HG02885 (cell line): ENCODE measurements around the gene F8A2.
"Not testable (repeated sequence)": the region's sequence is repeated elsewhere in the genome, so short reads cannot be mapped to it uniquely, and the experiment has no call there.

Source experiments
- ATAC-seq: cut with Tn5 transposase; IDR thresholded peaks from one replicate; pipeline ENCODE4 v1.9.1; 2021; ENCODE audit warnings: mild to moderate bottlenecking; ENCODE audit not compliant: unreplicated experiment, poor library complexity

The F8A2 gene

DNA sequence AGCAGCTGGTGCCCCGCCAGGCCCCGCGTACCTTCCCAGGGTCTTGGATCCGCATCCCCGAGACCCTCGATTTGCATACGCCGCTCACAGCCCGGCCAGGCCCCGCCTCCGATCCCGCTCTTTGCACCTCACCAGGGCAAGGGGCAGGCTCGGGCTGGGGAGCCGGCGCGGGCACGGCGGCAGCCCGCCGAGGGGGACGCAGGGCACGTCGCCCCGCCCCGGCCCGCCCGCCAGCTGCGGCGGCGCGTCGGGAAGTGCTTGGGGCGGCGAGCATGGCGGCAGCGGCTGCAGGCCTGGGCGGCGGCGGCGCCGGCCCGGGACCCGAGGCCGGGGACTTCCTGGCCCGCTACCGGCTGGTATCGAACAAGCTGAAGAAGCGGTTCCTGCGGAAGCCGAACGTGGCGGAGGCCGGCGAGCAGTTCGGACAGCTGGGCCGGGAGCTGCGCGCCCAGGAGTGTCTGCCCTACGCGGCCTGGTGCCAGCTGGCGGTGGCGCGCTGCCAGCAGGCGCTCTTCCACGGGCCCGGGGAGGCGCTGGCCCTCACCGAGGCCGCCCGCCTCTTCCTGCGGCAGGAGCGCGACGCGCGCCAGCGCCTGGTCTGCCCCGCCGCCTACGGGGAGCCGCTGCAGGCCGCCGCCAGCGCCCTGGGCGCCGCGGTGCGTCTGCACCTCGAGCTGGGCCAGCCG is at the start of gene F8A2:
Gene F8A2, plus strand, starts transcription at position 253 of the 686 bp plus-strand sequence. Its CDS starts 20 bp downstream, at position 273.
- peak; percentile 78 for ATAC-seq

GRCh38 chrX:155333544-155334100 is 48.3 kb upstream of the F8A2 start:
- no peak for ATAC-seq

DNA sequence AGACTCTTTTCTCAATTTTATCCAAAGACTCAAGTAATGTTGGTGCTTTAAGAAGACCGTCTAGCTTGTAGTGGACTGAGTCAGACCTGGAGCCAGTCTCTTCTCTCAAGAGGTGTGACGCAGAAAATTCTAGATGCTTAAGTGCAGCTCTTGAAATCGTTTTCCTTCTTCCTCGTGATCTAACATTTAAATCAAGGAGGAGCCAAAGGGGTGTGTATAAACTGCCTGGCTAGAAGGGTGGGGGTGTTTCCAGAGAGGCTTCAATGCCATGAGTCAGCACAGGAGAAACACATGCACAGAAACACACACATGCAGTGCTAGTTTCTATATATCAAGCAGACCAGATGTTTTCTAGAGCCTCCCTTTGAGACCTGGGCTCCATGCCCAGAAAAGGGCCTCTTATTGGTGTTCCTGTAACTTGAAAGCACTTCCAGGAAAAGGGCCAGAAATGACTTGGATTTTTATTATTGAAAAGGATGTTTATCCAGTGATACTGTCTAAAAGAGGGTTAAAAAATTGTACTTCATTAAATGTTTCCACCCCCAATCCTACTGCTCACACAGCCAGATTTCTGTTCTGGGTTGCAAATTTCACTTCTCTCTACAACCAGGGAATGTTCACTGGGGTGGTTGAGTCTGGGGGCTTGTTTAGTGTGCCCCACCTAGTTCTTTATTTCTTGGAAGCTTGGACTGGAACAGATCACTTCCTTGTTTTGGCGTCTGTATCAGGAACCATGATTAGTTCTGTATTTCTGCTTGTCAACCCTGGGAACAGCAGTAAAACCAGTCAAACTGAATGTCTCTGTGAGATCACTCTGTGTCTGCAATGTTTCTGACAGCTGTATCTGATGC is 47.2 kb upstream of the F8A2 start, which contains the start of gene CLIC2:
Gene CLIC2, minus strand, starts transcription at position 129 of the 851 bp plus-strand sequence. CDS start 187 bp downstream, outside the sequence.
- no peak for ATAC-seq

DNA sequence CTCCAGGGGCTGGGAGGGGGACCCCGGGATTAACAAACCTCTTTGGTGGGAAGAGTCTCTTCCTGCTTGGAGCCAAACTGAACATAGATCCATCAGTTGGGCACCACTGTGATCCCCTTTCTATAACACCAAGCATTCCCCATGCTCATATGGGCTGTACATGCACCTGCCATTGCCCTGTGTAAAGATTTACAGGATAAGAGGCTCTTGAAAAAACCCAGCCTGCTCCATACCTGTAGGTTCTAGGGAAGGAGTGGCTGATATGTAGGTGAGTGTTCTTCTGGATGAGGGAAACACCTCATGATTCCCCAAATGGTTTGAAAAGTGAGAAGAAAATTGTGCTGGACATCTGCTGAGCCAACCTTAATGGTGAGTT is 46.6 kb upstream of the F8A2 start:
- not testable (repeated sequence) for ATAC-seq

GRCh38 chrX:155345689-155346088 is 36.2 kb upstream of the F8A2 start:
- not testable (repeated sequence) for ATAC-seq

DNA sequence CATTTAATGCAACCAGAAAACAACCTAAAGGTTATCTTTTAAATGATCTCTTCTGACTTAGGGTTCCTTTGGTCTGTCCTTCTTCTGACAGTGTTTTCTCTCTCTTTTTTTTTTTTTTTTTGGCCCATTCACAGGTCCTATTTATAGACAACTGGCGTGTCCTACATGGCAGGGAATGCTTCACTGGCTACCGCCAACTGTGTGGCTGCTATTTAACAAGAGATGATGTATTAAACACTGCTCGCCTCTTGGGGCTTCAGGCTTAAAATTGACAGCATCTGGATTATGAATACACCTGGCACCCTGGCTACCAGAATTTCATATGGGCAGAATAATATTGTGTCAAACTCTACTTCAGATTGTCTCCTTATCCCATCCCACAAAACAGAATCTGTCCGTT is 32.4 kb upstream of the F8A2 start:
- ATAC-seq: not testable (repeated sequence)

DNA sequence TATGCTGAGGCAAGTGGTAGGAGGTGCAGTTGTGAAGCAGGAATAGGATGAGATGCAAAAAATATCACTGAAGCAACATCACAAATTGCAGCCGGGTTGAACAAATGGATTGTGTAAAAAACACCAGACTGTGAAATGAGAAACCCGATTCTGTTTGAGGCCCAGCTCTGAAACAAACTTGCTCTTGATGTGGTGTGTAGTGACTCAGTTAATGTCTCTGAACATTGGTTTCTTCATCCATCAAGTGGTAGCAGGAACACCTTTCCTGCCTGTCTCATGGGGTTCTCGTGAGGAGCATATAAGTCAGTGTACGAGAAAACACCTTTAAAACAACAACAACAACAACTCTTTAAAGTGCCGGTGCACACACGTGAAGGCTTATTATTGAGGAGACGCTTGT is 18.2 kb upstream of the F8A2 start:
- ATAC-seq: not testable (repeated sequence)

DNA sequence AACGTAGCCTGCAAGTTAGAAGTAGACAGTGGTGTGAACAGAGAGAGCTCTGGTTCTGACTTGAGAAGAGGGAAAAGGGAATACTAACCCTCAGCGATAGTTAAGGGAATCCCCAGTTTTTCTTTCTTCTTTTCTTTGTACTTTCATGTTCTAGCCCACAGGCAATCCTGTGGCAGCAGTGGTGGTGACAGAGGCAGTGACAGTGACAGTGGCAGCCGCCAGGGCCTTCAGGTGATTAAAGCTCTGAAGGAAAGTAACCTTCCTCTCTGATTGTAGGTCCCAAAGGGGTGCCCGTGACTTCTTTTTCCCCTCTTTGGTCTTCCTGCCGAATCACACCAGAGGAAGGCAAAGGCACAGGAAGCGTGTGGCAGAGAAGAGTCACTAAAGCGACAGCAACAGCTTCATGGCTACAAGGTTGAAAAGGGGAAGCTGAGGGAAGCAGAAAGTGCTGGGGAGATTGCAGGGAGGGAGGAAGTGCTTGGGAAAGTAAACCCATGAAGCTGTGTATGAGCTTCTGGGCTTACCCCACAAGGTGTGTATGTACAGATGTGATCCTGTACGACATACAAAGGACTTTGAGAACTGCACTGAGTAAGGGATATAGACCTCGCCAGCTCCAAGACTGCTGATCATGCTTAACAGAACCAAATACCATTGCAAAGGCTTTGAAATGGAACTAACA is 8.0 kb upstream of the F8A2 start:
- peak; percentile 64 for ATAC-seq

GRCh38 chrX:155379802-155380201 is 2.1 kb upstream of the F8A2 start:
- ATAC-seq: not testable (repeated sequence)

GRCh38 chrX:155382529-155382967 is 653 bp downstream of the F8A2 start:
- ATAC-seq: peak; percentile 44

DNA sequence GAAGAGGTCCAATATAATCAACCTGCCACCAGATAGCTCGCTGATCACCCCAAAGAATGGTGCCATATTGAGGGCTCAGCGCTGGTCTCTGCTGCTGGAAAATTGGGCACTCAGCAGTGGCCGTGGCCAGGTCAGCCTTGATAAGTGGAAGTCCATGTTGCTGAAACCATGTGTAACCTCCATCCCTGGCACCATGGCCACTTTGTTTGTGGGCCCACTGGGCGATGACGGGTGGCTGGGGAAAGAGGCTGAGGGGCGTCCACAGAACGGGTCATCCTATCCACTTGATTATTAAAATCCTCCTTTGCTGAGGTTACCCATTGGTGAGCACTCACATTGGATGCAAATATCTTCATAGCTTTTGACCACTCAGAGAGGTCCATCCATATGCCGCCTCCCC is 7.7 kb downstream of the F8A2 start:
- ATAC-seq: no peak

DNA sequence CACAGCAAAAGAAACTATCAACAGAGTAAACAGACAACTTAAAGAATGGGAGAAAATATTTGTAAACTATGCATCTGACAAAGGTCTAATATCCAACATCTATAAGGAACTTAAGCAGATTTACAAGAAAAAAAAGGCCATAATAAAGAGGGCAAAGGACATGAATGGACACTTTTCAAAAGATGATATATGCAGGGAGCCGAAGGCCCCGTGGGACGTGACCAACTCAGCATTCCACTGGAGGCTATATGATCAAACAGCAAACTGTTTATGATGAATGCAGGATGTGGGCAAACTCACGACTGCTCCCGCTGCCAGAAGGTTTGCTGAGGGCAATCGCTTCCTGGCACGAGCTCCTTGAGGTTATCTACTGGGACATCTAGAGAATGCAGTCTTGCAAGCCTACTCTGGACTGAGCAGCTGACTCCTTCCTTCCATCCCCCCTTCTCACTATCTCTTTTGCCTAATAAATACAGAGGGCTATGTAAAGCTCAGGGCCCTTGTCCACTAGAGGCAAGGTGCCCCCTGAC is 12.9 kb downstream of the F8A2 start:
- not testable (repeated sequence) for ATAC-seq

- no peak for ATAC-seq
Observed at GRCh38 chrX:155406429-155406828, 24.5 kb downstream of the F8A2 start.

- no peak for ATAC-seq
Observed at GRCh38 chrX:155417769-155418168, 35.9 kb downstream of the F8A2 start.
